H1 (cell line): ENCODE measurements around the gene TMED5. TPM values are rescaled to one million over a fixed set of nuclear protein-coding genes. Genes with fewer than 3 reads are reported as not detected.

Experiments
- CTCF ChIP-seq, 3 experiments: IDR thresholded peaks; 1 replicate in 2 of 3; 2 replicates in 1 of 3; pipeline versions ENCODE4 v1.5.1 to v1.6.1; 2011; ENCODE audit warnings: low read length in 3 of 3, mild to moderate bottlenecking in 3 of 3, inconsistent platforms in 2 of 3, low read depth in 1 of 3, moderate library complexity in 1 of 3; ENCODE audit not compliant: insufficient read depth in 1 of 3; ENCODE audit errors: control extremely low read depth in 1 of 3
- EZH2 ChIP-seq: fragments of 200-600 bp; sonication (generic); IDR thresholded peaks from 2 replicates; pipeline ENCODE4 v1.7.1; 2012; ENCODE audit warnings: low read depth, mild to moderate bottlenecking, moderate library complexity, low read length, inconsistent platforms; ENCODE audit not compliant: severe bottlenecking
- SIN3A ChIP-seq, 2 experiments: IDR thresholded peaks in 1 of 2; conservative IDR thresholded peaks in 1 of 2; 2 replicates each; pipeline ENCODE4 v1.6.1; 2011 to 2012; ENCODE audit warnings: low read length in 2 of 2, improper control_type of control experiment in 1 of 2, low read depth in 1 of 2, mild to moderate bottlenecking in 1 of 2
- SP4 ChIP-seq: IDR thresholded peaks from 2 replicates; pipeline ENCODE4 v1.6.1; 2012; ENCODE audit warnings: low read length, inconsistent platforms
- SUZ12 ChIP-seq: fragments of 200-600 bp; sonication (generic); IDR thresholded peaks from 2 replicates; pipeline ENCODE4 v1.6.1; 2012; ENCODE audit warnings: mild to moderate bottlenecking, inconsistent platforms, low read length, moderate library complexity, mixed read lengths
- polyA plus RNA-seq, 7 experiments: library from polyadenylated mRNA; depleted of rRNA in 3 of 7; stranded (reverse) in 5 of 7; unstranded in 2 of 7; fragments of >200 nt in 5 of 7; fragments of 200-250 nt in 2 of 7; gene quantifications; 1 replicate in 5 of 7; 2 replicates in 1 of 7; 4 replicates in 1 of 7; pipeline versions ENCODE4 v1.2.1 to v1.2.3, GENCODE V29; 2011 to 2013; ENCODE audit warnings: missing spikeins in 2 of 7, mixed read lengths in 2 of 7
- total RNA-seq: library from RNA; stranded (reverse); fragmentation: NEBNext Ultra II Directional; extraction: Animal tissue kit (Norgen Biotek cat#: 25700); gene quantifications from 2 replicates; pipeline ENCODE4 v1.2.1, GENCODE V29; 2021

TMED5 gene
- total and polyA plus RNA-seq, 2 of the 8 experiments (the other 6 are each of a cell fraction or from before 2014, with no cell fraction given): 14.8 to 32.8 TPM

- TF ChIP-seq CTCF (IDR thresholded peaks at IDR 0.05; ENCODE audit: control extremely low read depth in 1 of 3, insufficient read depth in 1 of 3, low read depth in 1 of 3, low read length in 3 of 3) (no peak), SUZ12 (no peak), SP4 (no peak), SIN3A (conservative IDR thresholded peaks at IDR 0.05 in 1 of 2, IDR thresholded peaks at IDR 0.05 in 1 of 2; ENCODE audit: low read depth in 1 of 2, low read length in 2 of 2) (no peak), EZH2 (no peak)
These were observed 47.6 kb downstream of the TMED5 start (continued) for GRCh38 chr1:93132638-93133037.
